PFSK-1 (cell line): ENCODE data around the gene TGM1.

Experiments used
- POLR2AphosphoS5 ChIP-seq: IDR thresholded peaks from 2 replicates; pipeline ENCODE4 v1.6.1; 2012; ENCODE audit warnings: low read depth, mild to moderate bottlenecking, control low read depth, low read length, moderate library complexity
- SIN3A ChIP-seq: IDR thresholded peaks from 2 replicates; pipeline ENCODE4 v1.6.1; 2012; ENCODE audit warnings: mild to moderate bottlenecking, low read length, moderate library complexity, borderline replicate concordance; ENCODE audit not compliant: insufficient read depth
- TAF1 ChIP-seq: IDR thresholded peaks from 2 replicates; pipeline ENCODE4 v1.6.1; 2012; ENCODE audit warnings: low read length, control low read depth, borderline replicate concordance; ENCODE audit not compliant: insufficient read depth
- TF ChIP-seq, protein P1 (sequence below), 2 experiments: IDR thresholded peaks; 2 replicates each; pipeline versions ENCODE4 v1.6.1 to v1.8.0; 2011 to 2012; ENCODE audit warnings: low read depth in 2 of 2, low read length in 2 of 2, control low read depth in 1 of 2, inconsistent platforms in 1 of 2, mild to moderate bottlenecking in 1 of 2, moderate library complexity in 1 of 2; ENCODE audit not compliant: insufficient read depth in 1 of 2

DNA sequence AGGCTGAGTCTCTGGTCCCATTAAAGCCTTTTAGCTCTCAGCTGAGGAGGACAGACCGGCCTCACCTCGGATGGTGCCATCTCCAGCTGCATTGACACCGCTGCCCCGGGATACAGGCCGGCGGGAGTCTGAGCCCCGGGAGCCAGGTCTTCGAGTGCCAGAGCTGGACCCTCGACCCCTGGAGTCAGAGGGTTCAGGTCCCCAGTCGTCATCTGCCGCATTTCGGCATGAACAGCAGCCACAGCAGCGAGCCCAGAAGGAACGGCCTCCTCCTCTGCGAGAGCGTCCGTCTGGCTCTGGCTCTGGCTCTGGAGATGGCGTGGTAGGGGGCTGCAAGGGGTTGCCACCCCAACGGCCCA is 1.0 kb downstream of the TGM1 start:
- TF ChIP-seq POLR2AphosphoS5 (no peak), SIN3A (no peak), TAF1 (no peak)
- TF ChIP-seq, protein P1, sequence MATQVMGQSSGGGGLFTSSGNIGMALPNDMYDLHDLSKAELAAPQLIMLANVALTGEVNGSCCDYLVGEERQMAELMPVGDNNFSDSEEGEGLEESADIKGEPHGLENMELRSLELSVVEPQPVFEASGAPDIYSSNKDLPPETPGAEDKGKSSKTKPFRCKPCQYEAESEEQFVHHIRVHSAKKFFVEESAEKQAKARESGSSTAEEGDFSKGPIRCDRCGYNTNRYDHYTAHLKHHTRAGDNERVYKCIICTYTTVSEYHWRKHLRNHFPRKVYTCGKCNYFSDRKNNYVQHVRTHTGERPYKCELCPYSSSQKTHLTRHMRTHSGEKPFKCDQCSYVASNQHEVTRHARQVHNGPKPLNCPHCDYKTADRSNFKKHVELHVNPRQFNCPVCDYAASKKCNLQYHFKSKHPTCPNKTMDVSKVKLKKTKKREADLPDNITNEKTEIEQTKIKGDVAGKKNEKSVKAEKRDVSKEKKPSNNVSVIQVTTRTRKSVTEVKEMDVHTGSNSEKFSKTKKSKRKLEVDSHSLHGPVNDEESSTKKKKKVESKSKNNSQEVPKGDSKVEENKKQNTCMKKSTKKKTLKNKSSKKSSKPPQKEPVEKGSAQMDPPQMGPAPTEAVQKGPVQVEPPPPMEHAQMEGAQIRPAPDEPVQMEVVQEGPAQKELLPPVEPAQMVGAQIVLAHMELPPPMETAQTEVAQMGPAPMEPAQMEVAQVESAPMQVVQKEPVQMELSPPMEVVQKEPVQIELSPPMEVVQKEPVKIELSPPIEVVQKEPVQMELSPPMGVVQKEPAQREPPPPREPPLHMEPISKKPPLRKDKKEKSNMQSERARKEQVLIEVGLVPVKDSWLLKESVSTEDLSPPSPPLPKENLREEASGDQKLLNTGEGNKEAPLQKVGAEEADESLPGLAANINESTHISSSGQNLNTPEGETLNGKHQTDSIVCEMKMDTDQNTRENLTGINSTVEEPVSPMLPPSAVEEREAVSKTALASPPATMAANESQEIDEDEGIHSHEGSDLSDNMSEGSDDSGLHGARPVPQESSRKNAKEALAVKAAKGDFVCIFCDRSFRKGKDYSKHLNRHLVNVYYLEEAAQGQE (IDR thresholded peaks at IDR 0.05; ENCODE audit: insufficient read depth in 1 of 2, low read depth in 2 of 2, low read length in 2 of 2): no peak
